GM21717 (cell line): ENCODE measurements around the gene TOX3.

Experiments used
- ATAC-seq: cut with Tn5 transposase; IDR thresholded peaks from one replicate; pipeline ENCODE4 v1.9.1; 2021; ENCODE audit warnings: mild to moderate bottlenecking, moderate library complexity; ENCODE audit not compliant: unreplicated experiment

Gene TOX3

DNA sequence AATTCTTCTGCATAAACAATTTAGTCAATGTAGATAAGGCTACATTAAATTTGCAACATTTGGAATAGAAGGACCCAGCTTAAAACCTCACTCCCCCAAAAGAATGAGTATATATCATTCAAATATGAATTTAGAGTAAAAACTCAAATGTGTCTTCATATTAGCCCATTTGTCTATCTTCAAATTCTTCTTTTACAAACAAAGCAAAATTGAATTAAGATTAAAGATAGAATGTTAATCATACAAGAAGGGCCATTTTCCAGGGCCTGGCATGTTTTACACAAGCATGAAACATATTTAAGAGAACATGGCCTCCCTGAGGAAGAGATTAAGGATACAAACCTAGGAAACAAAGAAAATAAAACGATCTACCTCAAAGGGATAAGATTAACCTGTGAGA, 8.4 kb downstream of the TOX3 start:
- ATAC-seq: no peak

DNA sequence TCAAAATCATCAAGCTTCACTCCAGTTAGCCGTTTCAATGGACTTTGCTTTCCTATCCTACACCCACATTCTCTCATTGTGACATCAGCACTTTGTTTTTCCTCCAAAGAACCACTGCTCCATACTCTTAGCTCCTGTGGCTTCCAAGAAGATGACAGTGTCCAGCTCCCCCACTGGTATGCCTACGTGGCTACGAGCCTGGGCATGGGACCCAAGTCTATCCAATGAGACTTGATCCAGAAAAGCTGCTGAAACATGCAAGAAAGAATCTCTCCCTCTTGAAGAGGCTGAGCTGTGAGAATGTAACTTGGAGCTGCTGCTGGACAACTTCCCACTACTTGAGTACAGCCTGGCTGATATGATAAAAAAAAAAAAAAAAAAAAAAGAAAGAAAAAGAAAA, 9.4 kb downstream of the TOX3 start:
- ATAC-seq: no peak

DNA sequence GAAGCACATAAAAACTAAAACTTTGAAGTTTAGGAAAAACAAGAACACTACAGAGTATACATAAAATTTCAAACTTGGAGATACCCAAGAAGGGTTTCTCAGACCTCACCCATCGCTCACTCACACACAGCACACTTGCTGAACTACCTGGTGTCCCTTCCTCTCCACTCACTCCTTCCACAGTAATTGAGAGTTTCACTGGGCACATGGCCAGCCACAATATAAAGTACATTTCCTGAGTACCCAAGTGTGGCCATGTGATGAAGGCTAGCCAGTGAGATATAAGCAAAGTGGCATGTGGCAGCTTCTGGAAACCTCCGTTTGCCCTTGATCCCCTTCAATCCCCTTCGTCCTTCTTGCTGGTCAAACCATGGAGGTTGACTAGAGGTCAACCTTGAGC, 11.9 kb downstream of the TOX3 start:
- ATAC-seq: no peak

GRCh38 chr16:52533296-52533695, 13.6 kb downstream of the TOX3 start:
- ATAC-seq: no peak

DNA sequence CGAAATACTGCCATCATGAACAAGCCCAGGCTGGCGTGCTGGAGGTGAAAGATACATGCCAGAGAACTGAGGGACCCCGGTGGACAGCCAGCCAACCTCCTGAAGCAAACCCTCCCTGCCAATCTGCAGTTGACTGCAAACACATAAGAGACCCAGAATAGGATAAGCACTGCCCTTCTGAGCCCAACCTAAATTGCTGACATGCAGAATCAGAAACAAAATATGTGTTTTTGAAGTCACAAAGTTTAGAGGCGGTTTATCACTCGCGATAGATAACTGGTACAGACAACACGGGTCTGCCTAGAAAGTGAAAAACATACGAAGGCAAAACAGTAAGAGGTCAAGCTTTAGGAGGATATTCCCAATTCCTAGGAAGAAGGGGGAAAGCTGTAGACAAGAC, 14.6 kb downstream of the TOX3 start:
- ATAC-seq: no peak

DNA sequence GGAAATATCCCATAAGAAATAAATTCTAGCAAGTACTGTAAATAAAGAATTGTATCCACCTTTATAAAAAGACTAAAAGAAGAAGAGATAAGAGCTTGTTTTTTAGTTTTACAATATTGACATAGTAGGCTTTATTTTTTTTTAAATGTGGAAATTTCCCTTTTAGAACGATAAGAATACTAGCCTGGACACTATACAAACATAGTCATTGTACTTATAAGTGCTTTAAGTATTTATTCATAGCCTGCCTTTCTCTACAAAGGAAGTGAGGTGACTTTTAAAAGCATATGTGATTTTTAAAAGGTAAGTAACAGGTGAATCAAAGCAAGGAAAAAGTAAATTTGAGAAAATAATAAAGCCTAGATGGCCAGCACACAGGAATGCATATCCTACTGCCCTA, 17.7 kb downstream of the TOX3 start:
- no peak for ATAC-seq

DNA sequence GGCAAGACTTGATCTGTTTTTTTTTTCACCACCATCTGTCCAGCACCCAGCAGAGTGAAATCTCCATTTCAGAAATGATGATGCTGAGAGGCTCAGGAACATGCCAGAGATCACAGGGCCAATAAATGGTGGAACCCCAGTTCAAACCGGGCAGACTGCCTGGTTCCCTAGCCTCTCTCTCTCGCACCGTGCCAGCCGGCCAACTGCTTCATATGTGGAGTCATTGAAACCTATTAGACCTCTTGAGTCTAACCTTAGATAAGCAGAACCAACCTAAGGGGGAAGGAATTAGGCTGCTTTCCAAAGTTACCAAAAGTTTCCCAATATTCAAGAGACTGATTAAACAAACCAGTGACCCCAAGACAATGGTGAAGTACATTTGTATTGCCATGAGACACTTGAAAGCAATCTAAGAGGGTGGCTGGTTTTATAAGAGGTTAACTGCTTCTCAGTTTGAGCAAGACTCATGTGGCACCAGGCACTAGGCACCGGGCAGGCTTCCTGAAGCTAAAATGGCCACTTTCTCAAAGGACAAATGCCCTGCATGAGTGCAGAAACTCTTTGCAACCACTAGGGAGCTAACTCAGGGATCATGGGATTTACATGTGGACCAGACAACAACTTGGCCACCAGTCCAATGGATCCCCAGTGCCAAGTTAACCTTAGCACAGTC, 18.4 kb downstream of the TOX3 start:
- ATAC-seq: no peak

GRCh38 chr16:52526830-52527229, 20.1 kb downstream of the TOX3 start:
- no peak for ATAC-seq

DNA sequence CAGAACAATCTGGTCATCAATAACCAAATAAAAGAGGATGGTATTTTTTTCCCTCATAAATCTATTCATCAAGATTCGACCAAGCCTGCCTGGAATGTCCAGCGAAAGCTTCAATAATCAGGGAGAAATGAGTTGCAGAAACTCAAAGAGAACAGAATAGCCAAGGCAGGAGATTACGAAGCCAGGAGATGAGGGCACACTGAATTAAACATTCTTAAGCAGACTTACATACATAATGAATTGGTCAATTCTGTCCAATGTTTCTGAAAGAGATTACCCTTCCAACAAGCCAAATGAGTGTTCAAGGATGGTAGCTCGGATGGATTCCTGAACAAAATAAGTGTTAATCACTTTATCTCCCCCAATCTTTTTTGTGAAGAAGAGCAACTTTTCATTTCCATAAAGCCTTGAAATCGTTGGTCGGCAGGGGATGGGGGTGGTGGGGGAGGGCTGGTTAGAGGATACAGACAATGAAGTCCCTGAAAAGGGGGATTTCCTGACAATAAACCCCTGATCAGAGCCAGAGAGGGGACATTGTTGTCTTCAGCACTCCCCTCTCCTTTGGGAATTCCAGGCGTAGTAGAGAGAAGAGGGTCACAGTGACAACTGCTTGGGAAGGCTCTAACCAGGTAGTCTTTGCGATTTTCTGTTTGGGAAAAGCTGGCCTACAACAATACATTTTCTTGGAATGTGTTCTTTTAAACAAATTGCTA, 20.7 kb downstream of the TOX3 start:
- no peak for ATAC-seq

- no peak for ATAC-seq
These were observed 25.4 kb downstream of the TOX3 start for GRCh38 chr16:52521570-52521969.

DNA sequence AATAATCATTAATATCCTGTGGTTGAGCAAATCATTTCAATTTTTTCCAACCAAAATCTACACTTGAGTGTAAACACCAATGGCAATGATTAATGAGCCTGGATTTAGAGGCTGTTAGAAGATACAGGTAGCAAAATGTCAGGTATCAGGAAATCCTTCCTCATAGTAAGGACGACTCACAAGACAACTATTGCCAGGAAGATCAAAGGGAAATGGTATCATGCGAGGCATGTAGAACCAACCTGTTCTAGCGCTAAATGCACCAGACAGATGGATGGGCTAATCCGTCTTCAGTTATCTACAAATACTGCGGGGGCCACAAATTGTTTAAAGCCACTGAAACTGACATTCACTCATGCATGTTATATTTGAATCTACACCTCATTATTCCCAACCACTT, 28.1 kb downstream of the TOX3 start:
- ATAC-seq: no peak

GRCh38 chr16:52515068-52515671, 31.8 kb downstream of the TOX3 start:
- no peak for ATAC-seq

- no peak for ATAC-seq
These were observed 34.5 kb downstream of the TOX3 start for GRCh38 chr16:52512297-52512987.

DNA sequence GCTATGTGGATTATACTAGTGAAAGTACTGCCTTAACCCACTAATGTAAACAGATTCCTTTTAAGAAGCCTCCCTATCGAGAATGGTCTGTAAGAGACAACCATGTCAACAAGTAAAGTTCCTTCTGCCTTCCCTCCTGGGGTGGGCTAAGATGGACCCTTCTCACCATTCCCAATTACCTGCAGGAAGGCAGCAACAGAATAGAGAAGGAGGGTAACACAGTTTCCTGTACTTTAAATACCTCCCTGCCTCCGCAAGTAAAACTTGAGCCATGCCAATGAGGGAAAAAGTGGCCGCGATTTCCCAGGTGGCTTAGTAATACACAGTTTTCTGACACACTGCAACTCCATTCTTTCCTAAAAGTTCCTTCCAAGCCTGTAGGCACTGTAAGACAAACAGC, 45.2 kb downstream of the TOX3 start:
- ATAC-seq: no peak

- ATAC-seq: no peak
These were observed 46.0 kb downstream of the TOX3 start for GRCh38 chr16:52500963-52501362.

- ATAC-seq: no peak
These were observed 47.9 kb downstream of the TOX3 start for GRCh38 chr16:52499060-52499440.

DNA sequence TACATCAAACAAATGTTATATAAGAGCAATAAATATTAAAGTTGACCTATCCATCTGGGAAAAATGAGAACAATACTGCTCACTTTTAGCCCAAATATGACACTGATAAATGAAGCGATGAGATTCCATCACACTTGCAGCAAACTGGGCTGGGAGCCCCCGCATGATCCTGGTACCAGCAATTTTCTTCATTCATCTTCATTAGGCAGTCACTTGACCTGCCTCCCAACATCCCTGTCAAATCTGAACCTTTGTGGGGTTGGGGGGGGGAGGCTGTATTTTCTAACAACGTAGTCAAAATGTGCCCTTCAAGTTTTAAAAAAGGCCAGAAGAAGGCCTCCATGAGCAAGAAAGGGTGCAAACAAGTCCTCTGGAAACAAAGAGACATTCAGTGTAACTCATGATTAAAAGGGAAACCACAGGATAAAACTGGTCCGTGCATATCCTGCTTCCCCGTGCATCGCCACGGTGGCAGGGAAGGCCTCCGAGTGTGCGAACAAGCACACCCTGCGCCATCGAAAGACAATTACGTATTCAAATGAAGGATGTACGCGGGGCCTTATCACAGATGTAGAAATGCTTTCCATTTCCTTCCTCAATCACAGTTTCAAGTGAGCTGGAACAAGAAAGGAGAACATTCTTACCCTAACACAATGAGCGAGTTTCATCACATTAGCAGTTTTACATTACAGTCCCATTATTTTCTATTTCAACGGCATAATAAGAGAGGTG, 48.4 kb downstream of the TOX3 start:
- ATAC-seq: no peak

DNA sequence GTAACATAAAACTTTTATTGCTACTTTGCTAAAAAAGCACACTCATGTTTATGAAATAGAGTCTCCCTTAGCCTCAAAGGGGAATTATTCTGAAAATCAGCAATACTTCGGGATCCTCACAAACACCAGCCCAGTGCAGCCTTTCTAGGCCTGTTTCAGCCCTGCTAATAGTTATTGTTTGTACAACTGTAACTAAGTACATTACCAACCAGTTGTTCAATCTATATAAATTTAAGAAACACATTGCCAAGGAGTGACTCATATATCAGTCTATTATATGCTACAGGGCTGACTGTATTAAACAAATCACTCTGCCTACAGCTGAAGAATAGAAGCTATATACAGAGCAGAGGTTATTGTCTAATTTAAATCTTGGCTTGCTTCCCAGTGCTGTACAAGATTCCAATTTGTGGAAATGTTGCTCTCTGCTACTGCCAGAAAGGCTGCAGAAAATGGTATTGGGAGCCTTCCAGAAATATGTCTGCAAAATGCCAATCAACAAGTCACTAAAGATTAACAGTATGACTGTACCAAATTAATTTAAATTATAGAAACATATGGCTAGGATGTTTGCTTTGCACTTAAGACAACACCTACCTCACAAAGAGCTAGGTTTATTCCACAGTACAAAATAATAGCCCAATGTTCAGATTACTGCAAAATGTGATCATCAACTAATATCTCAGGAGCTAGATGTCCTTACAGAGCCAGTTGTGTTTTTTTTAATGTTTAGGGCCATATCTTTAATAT, 49.7 kb downstream of the TOX3 start:
- ATAC-seq: no peak

- no peak for ATAC-seq
These were observed 50.7 kb downstream of the TOX3 start for GRCh38 chr16:52496051-52496876.

DNA sequence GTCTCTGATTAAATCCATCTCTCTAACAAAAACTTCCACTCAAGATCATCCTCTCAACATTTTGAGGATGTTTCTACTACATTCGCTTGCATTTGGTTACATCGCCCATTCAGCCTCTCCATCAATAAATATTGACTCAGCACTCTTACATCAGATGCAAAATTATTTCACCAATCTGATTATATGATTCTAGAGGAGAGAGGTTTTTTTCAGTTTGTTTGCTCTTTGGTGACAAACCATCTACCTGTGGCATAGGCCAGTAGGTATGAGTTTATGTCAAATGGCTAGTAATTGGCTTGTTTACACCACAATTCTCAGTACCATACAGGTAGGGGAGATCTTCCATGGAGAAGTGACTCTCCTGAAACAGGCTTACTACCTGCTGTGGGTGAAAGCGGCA, 52.3 kb downstream of the TOX3 start:
- ATAC-seq: no peak
